ENCODE results near the gene MBOAT2.

DNA sequence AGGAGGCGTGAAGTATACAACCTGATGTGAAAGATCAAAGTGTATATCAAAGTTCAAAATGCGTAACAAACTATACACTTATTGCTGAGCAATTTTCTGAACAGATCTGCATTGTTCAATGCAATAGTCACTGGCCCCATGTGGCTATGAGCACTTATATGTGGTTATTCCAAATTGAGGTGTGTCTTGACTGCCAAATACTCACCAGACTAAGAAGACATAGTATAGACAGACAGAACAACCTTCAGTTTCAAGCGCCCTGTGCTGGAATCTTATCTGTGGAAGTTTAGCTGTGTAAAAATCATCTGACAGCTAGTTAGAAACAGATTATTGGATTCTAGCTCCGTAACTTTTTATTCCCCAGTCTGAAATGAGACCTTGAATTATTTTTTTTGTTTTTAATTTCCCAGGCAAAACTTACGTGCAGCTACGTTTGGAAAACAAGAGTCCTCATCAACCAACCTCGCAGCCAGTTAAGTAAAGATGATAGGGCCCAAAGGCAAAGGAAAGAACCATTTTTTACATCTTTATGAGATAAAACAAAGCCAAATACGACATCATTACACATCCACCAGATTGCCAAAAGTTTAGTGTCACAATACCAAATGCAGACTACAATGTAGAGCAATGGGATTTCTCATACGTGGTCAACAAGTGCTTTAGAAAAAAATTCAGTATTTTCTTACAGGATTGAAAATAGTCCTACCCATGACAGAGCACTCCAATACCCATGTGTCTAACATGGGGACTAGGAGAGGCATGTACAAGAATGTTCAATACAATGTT lies 37.2 kb downstream of the MBOAT2 start:
- TF ChIP-seq, protein P1, sequence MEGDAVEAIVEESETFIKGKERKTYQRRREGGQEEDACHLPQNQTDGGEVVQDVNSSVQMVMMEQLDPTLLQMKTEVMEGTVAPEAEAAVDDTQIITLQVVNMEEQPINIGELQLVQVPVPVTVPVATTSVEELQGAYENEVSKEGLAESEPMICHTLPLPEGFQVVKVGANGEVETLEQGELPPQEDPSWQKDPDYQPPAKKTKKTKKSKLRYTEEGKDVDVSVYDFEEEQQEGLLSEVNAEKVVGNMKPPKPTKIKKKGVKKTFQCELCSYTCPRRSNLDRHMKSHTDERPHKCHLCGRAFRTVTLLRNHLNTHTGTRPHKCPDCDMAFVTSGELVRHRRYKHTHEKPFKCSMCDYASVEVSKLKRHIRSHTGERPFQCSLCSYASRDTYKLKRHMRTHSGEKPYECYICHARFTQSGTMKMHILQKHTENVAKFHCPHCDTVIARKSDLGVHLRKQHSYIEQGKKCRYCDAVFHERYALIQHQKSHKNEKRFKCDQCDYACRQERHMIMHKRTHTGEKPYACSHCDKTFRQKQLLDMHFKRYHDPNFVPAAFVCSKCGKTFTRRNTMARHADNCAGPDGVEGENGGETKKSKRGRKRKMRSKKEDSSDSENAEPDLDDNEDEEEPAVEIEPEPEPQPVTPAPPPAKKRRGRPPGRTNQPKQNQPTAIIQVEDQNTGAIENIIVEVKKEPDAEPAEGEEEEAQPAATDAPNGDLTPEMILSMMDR (IDR thresholded peaks at IDR 0.05; ENCODE audit: insufficient read depth, low read length): no peak
- TF ChIP-seq POLR2AphosphoS5 (IDR thresholded peaks at IDR 0.05; ENCODE audit: low read depth) (no peak), GABPA (IDR thresholded peaks at IDR 0.05; ENCODE audit: low read depth) (no peak), SPI1 (IDR thresholded peaks at IDR 0.05; ENCODE audit: borderline replicate concordance, low read depth) (no peak)
- TF ChIP-seq, protein P2, sequence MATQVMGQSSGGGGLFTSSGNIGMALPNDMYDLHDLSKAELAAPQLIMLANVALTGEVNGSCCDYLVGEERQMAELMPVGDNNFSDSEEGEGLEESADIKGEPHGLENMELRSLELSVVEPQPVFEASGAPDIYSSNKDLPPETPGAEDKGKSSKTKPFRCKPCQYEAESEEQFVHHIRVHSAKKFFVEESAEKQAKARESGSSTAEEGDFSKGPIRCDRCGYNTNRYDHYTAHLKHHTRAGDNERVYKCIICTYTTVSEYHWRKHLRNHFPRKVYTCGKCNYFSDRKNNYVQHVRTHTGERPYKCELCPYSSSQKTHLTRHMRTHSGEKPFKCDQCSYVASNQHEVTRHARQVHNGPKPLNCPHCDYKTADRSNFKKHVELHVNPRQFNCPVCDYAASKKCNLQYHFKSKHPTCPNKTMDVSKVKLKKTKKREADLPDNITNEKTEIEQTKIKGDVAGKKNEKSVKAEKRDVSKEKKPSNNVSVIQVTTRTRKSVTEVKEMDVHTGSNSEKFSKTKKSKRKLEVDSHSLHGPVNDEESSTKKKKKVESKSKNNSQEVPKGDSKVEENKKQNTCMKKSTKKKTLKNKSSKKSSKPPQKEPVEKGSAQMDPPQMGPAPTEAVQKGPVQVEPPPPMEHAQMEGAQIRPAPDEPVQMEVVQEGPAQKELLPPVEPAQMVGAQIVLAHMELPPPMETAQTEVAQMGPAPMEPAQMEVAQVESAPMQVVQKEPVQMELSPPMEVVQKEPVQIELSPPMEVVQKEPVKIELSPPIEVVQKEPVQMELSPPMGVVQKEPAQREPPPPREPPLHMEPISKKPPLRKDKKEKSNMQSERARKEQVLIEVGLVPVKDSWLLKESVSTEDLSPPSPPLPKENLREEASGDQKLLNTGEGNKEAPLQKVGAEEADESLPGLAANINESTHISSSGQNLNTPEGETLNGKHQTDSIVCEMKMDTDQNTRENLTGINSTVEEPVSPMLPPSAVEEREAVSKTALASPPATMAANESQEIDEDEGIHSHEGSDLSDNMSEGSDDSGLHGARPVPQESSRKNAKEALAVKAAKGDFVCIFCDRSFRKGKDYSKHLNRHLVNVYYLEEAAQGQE (IDR thresholded peaks at IDR 0.05; ENCODE audit: insufficient replicate concordance, low read depth): no peak

All from HL-60 (cell line).